Epidermal melanocyte (primary cell): ENCODE results near the gene TBX1.
A peak's percentile ranks its signal among the peaks of the same experiment; 100 is the strongest.

Experiments used
- DNase-seq: peaks from one replicate; pipeline ENCODE4 v3.0.0; 2011; ENCODE audit warnings: low spot score; ENCODE audit not compliant: insufficient read length

TBX1 gene

GRCh38 chr22:19811211-19811621, 50.6 kb downstream of the TBX1 start:
- no peak for DNase-seq

GRCh38 chr22:19811811-19812771, 51.5 kb downstream of the TBX1 start:
- no peak for DNase-seq

- DNase-seq: no peak
Observed at GRCh38 chr22:19812910-19813309, 52.3 kb downstream of the TBX1 start.

GRCh38 chr22:19814428-19814827, 53.9 kb downstream of the TBX1 start:
- DNase-seq: no peak

- DNase-seq: peak; percentile 3
Observed at GRCh38 chr22:19815093-19815822, 54.7 kb downstream of the TBX1 start.

- peak; percentile 10 for DNase-seq
Observed at GRCh38 chr22:19815823-19816290, 55.3 kb downstream of the TBX1 start.

- peak; percentile 13 for DNase-seq
Observed at GRCh38 chr22:19816372-19817119, 56.0 kb downstream of the TBX1 start.
